ENCODE results near the gene NBPF1.
"Not testable (repeated sequence)": the region's sequence is repeated elsewhere in the genome, so short reads cannot be mapped to it uniquely, and the experiment has no call there.

Gene NBPF1

GRCh38 chr1:16645271-16646060 lies 32.1 kb upstream of the NBPF1 start:
- not testable (repeated sequence) for H3K27me3 ChIP-seq (ENCODE audit: insufficient read depth, low read depth, severe bottlenecking)

GRCh38 chr1:16644482-16645270 lies 31.3 kb upstream of the NBPF1 start:
- TF ChIP-seq CTCF (IDR thresholded peaks at IDR 0.05; ENCODE audit: low read depth, low read length), result peak; percentile 84

More at GRCh38 chr1:16645271-16646060, 32.1 kb upstream of the NBPF1 start:
- not testable (repeated sequence) for H3K9me3 ChIP-seq (ENCODE audit: severe bottlenecking); H3K36me3 ChIP-seq
- Histone ChIP-seq H3K4me3 (ENCODE audit: low read depth, low read length) (peak overlapping the region; percentile 58), H3K27ac (peak overlapping the region; percentile 44)
- peak; percentile 47 for DNase-seq

GRCh38 chr1:16644193-16644481 lies 30.8 kb upstream of the NBPF1 start:
- Histone ChIP-seq H3K9me3 (ENCODE audit: severe bottlenecking) (no peaks in the 10 kb centered on the region), H3K27ac (peak overlapping the region; percentile 74), H3K36me3 (peaks cover 5% of the 10 kb centered on the region; the same call in 1 of the 2 replicates), H3K4me3 (ENCODE audit: low read depth, low read length) (peak overlapping the region; percentile 58), H3K27me3 (ENCODE audit: insufficient read depth, low read depth, severe bottlenecking) (no peaks in the 10 kb centered on the region)
- no peak for DNase-seq
- TF ChIP-seq CTCF (IDR thresholded peaks at IDR 0.05; ENCODE audit: low read depth, low read length), result no peak

More at GRCh38 chr1:16644482-16645270, 31.3 kb upstream of the NBPF1 start:
- Histone ChIP-seq H3K27ac (peak overlapping the region; percentile 74), H3K4me3 (ENCODE audit: low read depth, low read length) (peak overlapping the region; percentile 58)
- peak; percentile 100 for DNase-seq
- H3K9me3 ChIP-seq (ENCODE audit: severe bottlenecking); H3K36me3 ChIP-seq; H3K27me3 ChIP-seq (ENCODE audit: insufficient read depth, low read depth, severe bottlenecking): not testable (repeated sequence)

- peak overlapping the region; percentile 58 for H3K4me3 ChIP-seq (ENCODE audit: low read depth, low read length)
- not testable (repeated sequence) for H3K36me3 ChIP-seq; H3K27me3 ChIP-seq (ENCODE audit: insufficient read depth, low read depth, severe bottlenecking); H3K9me3 ChIP-seq (ENCODE audit: severe bottlenecking); H3K27ac ChIP-seq
- peak; percentile 13 for DNase-seq
Observed at GRCh38 chr1:16643476-16644192, 30.3 kb upstream of the NBPF1 start.

GRCh38 chr1:16643001-16643411 lies 29.6 kb upstream of the NBPF1 start:
- not testable (repeated sequence) for H3K27me3 ChIP-seq (ENCODE audit: insufficient read depth, low read depth, severe bottlenecking); H3K27ac ChIP-seq; H3K4me3 ChIP-seq (ENCODE audit: low read depth, low read length); H3K36me3 ChIP-seq; H3K9me3 ChIP-seq (ENCODE audit: severe bottlenecking)
- peak; percentile 16 for DNase-seq

GRCh38 chr1:16642025-16642966 lies 28.9 kb upstream of the NBPF1 start:
- H3K27me3 ChIP-seq (ENCODE audit: insufficient read depth, low read depth, severe bottlenecking); H3K9me3 ChIP-seq (ENCODE audit: severe bottlenecking); H3K4me3 ChIP-seq (ENCODE audit: low read depth, low read length); H3K36me3 ChIP-seq; H3K27ac ChIP-seq: not testable (repeated sequence)
- peak; percentile 4 for DNase-seq

- not testable (repeated sequence) for DNase-seq, H3K27ac ChIP-seq, H3K36me3 ChIP-seq
Observed at GRCh38 chr1:16641159-16641975, 28.0 kb upstream of the NBPF1 start.

More at GRCh38 chr1:16641159-16641975, 28.0 kb upstream of the NBPF1 start:
- H3K27me3 ChIP-seq (ENCODE audit: insufficient read depth, low read depth, severe bottlenecking); H3K9me3 ChIP-seq (ENCODE audit: severe bottlenecking); H3K4me3 ChIP-seq (ENCODE audit: low read depth, low read length): not testable (repeated sequence)
